ENCODE measurements around the gene DHCR7.

The DHCR7 gene

DNA sequence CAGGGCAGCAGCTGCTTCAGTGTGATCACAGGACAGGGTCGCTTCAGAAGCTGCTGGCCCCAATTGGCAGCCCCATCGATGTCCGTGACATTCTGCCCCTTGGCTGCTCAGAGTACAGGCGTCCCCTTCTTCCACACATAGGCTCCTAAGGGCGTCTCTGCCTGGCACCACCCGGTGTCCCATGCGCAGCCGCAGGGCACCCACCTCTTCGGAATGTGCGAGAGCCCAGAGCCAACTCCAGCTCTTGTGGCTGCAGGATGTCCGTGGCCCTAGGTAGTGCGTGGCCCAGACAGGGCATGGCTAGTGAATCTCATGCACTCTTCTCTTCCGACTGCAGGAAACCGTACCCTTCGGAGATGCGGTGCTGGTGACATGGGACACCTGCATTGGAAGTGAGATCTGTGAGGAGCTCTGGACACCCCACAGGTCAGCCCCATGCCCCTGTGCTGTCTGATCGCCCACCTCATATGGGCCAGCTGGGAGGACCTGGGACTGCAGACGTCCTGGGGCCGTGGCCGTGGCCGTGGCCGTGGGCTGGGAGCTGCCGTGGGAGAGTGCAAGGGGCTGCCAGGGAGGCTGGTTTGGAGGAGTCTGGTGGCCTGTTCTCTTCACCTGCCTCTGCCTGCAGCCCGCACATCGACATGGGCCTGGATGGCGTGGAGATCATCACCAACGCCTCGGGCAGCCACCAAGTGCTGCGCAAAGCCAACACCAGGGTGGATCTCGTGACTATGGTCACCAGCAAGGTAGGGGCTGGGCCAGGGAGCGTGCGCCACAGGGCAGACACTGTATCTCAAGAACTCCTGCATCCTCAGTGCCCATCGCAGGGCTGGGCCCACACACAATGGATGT is 25.0 kb upstream of the DHCR7 start:
- no peak overlapping the region for H3K27ac ChIP-seq
- TF ChIP-seq, protein P1, sequence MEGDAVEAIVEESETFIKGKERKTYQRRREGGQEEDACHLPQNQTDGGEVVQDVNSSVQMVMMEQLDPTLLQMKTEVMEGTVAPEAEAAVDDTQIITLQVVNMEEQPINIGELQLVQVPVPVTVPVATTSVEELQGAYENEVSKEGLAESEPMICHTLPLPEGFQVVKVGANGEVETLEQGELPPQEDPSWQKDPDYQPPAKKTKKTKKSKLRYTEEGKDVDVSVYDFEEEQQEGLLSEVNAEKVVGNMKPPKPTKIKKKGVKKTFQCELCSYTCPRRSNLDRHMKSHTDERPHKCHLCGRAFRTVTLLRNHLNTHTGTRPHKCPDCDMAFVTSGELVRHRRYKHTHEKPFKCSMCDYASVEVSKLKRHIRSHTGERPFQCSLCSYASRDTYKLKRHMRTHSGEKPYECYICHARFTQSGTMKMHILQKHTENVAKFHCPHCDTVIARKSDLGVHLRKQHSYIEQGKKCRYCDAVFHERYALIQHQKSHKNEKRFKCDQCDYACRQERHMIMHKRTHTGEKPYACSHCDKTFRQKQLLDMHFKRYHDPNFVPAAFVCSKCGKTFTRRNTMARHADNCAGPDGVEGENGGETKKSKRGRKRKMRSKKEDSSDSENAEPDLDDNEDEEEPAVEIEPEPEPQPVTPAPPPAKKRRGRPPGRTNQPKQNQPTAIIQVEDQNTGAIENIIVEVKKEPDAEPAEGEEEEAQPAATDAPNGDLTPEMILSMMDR (IDR thresholded peaks at IDR 0.05), result no peak
- TF ChIP-seq ZFX (IDR thresholded peaks at IDR 0.05; ENCODE audit: borderline replicate concordance), result no peak

- no peak for TF ChIP-seq ZFX (IDR thresholded peaks at IDR 0.05; ENCODE audit: borderline replicate concordance)
- no peak overlapping the region for H3K27ac ChIP-seq
Measured at GRCh38 chr11:71472357-71472885, 24.2 kb upstream of the DHCR7 start.

DNA sequence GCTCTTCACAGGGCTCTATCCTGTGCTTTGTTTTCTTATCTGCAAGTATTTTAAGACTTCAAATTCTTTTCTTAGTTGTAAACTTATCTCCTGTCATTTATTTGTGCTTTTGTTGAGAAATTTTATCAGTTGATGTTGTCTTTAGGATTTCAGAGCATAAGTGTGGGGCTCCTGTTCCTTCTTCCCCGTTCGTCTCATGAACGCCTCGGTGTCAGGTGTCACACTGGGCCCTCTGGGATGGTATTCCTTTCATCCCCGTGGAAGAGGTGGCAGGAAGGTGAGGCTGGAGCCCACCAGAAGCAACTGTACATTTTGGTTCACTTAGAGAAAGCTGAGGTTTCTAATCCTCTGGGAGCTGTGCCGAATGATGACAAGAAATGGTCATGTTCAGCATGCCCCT is 22.8 kb upstream of the DHCR7 start:
- TF ChIP-seq ZFX (IDR thresholded peaks at IDR 0.05; ENCODE audit: borderline replicate concordance), result no peak
- TF ChIP-seq, protein P1 (IDR thresholded peaks at IDR 0.05), result no peak
- no peak overlapping the region for H3K27ac ChIP-seq

GRCh38 chr11:71467164-71467563 is 19.0 kb upstream of the DHCR7 start:
- no peak for TF ChIP-seq ZFX (IDR thresholded peaks at IDR 0.05; ENCODE audit: borderline replicate concordance)
- TF ChIP-seq, protein P1 (IDR thresholded peaks at IDR 0.05), result no peak
- H3K27ac ChIP-seq, result no peak overlapping the region

DNA sequence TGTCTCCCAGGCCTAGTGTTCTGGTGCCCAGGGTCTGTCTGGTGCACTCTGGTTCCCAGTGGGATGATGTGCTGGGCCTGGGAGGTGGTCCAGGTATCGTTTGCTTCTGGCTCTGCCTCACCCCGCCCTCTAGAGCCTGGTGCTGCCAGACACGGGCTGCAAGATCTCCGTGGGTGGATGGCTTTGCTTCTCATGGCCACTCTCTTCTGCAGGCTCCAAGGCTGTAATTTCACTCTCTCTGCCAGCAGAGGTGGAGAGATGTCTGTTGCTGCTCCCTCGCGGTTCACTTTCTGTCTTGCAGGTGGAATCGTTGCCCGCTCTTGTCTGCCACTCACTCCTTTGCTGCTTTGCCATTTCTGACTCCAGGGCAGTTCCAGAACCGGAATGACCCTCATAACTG is 18.2 kb upstream of the DHCR7 start:
- no peak overlapping the region for H3K27ac ChIP-seq
- TF ChIP-seq ZFX (IDR thresholded peaks at IDR 0.05; ENCODE audit: borderline replicate concordance), result no peak
- TF ChIP-seq, protein P1 (IDR thresholded peaks at IDR 0.05), result no peak

- H3K27ac ChIP-seq, result no peak overlapping the region
- TF ChIP-seq, protein P1 (IDR thresholded peaks at IDR 0.05), result no peak
- no peak for TF ChIP-seq ZFX (IDR thresholded peaks at IDR 0.05; ENCODE audit: borderline replicate concordance)
Measured at GRCh38 chr11:71465054-71465453, 16.9 kb upstream of the DHCR7 start.

DNA sequence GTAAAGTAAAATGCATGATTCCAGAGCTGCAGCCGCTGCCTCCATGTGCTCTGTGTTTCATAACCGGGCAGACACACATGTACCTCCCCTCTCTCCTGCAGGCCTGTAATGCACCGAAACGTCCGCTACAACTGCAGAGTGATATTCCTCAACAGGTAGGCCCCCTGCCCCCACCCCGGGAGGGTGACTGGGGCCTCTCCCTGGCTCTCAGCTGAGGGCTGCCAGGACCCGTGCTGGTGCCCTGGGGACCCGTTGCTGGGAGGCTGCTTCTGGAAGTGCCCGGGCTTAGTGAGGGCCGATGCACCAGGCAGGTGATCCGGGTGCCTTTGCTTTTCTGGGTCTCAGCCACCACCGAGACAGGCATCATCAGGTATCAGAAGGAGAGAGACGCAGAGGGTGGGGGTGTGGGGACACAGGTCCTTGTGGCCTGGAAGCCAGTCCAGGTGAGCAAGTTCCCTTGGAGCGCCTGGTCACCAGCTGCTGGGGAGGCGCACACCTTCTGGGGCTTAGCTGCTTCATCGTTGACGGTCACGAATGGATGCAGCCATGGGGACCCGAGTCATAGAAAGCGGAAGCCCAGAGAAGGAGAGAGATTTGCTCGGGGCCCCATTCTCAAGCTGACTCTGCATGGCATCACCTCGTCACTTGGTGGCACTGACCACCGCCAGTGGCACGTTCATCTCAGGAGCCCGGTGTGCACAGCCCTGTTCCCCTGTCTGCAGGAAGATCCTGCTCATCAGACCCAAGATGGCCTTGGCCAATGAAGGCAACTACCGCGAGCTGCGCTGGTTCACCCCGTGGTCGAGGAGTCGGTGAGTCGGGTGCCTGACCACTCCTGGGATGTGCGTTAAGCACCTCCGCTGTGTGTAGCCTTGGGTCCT is 15.4 kb upstream of the DHCR7 start:
- TF ChIP-seq ZFX (IDR thresholded peaks at IDR 0.05; ENCODE audit: borderline replicate concordance), result no peak
- TF ChIP-seq, protein P1 (IDR thresholded peaks at IDR 0.05), result no peak

More for the DNA sequence above, 15.4 kb upstream of the DHCR7 start:
- no peak overlapping the region for H3K27ac ChIP-seq

Measured in 22Rv1 (cell line).